NCI-H1436 (cell line): Measurements from ENCODE around the gene NDFIP2.
"Not testable (repeated sequence)": the region's sequence is repeated elsewhere in the genome, so short reads cannot be mapped to it uniquely, and the experiment has no call there.

Experiments used
- DNase-seq: peaks from one replicate; lab custom pipeline; 2025; lab: John Stamatoyannopoulos, UW

Gene NDFIP2

DNA sequence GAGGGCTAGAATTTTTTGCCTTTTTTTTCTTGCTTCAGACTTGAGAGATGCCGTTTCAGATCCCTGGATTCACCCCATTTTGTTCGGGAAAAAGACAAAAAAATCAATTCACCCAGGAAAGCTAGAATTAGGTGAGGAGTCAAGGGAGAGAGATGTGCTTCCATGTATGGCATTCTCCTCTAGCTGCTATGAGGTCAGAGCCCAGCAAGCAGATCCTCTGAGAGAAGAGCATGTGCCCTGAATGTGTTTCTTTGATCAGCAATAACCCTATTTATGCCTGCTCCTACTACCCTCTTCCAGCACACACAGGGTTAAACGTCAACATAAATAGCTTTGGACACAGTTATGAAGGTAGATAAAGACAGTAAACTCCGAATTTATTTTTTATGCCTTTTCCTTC, 53.6 kb downstream of the NDFIP2 start:
- DNase-seq: no peak

DNA sequence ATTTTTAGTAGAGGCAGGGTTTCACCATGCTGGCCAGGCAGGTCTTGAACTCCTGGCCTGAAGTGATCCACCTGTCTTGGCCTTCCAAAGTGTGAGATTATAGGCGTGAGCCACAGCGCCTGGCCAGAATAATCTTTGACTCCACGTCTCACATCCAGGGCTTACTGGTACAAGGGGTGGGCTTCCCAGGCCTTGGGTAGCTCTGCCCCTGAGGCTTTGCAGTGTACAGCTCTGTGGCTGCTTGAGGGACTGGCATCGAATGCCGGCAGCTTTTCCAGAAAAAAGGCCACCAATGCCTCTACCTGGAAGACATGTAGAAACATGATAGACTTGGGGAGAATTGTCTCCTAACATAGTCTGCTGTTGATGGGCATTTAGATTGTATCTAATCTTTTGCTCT, 57.8 kb downstream of the NDFIP2 start:
- DNase-seq: no peak

DNA sequence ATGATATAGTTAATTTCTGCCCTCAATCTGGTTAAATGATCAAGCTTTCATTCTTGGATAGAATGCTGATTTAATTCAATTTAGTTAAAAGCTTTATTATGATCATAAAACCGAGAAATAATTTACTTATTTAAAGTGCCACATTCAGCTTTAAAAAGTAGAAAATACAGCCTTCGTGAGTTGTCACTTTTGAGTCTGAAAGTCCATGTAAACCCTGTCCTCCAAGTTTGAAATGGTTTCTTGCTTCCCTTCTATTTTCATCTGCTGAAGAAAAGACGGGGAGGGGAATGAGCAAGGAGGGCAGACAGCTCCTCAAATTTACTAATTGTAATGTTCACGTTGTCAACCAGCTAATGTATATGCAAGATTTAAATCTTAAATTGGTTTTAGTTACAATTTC, 59.5 kb downstream of the NDFIP2 start:
- DNase-seq: no peak

DNA sequence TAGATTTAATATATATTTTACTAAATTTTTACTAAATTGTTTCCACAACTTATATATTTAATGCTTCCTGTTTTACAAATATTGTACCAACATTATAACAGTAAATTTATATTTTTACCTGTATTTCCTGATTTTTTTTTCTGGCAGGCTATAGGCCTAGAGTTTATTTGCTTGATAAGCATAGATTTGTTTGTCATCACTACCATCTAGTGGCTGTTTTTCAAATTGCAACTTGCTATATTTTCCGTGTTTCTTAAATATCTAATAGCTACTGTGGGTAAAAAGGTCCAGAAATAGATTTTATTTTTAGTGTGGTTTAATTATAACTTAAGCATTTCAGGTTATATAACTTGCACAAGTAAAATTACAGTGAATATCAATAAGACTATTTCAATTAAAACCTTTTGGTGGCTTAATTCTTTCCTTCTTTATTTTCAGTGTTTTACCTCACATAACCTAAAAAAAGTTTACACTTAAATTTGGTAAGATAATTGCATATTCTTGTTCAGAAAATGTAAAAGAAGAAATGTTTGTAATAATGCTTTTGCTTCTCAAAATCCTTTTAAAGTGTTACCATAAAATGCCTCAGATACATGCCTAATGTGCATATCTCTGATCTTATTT, 60.6 kb downstream of the NDFIP2 start:
- peak; percentile 44 for DNase-seq

DNA sequence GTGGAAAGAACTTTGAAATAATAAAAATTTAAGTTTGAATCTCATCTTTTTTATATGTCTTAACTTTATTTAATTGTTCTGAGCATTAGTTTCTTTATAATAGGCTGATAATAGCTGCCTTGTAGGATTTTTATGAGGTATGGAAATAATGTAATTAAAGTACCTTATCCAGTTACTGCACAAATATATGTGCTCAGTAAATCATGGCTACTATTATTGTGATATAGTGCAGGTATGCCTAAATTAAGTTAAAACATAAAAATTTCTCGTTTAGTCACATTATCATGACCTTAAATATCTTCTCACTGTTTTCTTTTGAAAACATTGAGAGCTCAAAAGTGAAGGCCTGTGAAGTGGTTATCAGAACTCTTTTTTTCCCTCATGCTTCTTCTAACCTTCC, 62.9 kb downstream of the NDFIP2 start:
- DNase-seq: no peak

DNA sequence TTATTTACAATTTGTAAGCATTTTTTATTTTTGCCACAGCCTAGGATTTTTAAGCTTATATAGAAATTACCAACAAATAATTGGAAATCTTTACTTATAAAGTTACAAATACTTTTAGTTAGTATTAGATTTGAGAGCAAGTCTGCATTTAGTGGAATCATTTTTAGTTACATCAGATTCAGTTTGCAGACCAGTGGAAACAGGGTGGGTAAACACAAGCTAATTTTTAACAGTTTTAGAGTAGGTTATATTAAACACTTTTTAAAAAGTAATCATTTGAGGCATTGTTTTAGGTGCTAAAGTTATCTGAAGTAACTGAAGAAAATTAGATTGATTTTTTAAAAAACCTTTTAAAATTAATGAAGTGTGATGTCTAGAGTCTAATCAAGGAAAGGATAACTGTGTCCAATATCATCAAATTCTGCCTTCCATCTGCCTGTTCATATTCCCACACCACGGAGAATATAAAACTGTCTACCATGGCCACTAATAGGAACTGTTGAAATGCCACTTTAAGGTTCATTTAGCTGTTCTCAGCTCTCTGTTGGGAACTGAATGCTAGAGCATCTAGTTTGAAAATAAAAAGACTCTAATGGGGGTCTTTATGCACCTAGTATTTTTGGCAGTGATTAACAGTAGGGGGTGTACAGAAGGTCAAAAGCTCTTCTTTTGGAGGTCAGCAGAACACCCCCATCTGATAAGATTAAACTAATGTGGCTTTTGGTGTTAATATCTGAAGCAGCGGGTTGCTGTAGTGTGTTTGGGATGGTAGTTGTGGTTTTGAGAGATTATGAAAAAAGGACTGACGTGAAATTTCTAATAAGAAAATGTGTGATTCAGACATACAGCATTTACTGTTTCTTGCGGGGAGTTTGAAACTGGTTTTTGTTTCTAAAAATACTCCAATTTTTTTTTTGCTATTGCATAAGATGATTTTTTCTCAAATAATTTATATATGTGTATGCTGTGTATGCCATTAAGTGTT, 66.5 kb downstream of the NDFIP2 start:
- no peak for DNase-seq

DNA sequence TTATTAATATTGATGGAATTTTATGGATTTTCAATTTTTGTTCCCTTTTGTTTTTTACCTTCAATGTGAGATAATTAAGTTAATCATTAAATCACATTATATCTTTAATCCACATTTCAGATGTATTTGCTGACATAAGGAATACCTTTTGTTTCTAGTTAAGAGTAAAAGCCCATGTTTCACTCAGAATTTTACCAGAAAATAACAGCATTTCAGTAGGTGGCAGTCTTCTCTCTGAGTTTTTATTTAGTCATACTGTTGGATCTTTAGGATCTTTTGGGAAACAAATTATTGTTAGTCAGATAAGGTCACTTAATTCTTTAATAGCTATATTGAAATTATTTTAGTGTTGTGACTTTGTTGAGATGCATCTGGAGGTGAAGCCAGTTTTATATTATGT, 67.9 kb downstream of the NDFIP2 start:
- DNase-seq: no peak

DNA sequence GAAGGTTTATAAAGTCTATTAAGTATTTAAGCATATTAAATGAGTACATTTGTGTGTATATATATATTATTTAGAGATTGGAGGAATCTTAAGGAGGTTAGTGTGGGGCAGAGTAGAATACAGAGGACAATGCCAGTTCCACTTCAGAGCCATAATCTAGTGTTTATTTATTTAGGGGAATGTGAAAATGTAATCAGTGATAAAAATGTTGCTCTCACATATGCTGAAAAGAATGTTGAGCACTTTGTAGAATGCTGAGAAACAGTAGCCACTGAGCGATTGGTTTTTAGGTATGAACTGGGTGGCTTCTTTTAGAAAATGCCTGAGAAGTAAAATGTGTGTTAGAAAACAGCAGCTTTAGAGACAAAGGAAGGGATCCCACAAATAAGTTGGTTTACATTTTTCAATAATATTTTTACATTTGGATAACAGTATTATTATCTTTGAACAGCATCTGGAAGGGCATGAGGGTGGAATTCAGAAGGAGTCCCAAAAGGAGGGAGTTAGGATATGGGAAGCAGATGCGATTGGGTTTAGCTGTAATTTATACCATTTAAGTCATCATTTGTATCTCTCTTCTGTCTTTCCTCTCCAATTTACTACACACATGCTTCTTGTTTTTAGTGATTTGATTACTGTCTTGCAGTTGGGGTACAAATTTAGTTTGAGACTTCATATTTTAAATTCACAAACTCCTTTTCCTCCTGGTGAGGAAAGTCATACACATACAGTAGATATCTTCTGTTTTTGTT, 68.6 kb downstream of the NDFIP2 start:
- DNase-seq: no peak

DNA sequence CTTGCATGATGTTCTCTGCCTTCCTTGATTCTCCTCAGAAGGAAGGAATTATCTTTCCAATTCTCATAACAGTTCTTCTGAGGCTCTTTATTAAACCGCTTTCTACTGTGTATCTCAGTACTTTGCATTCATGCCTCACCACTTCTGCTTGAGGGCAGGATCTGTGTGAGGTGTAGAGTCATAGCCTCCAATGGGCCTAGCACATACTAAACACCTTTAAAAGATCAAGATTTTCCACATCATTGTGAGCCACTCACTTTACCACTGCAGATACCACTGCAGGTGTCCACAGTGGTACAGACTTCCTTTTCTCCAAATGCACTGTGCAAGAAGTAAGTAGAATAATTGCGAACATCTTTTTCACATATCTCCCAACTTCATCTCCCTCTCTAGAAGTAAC, 76.7 kb downstream of the NDFIP2 start:
- DNase-seq: no peak

DNA sequence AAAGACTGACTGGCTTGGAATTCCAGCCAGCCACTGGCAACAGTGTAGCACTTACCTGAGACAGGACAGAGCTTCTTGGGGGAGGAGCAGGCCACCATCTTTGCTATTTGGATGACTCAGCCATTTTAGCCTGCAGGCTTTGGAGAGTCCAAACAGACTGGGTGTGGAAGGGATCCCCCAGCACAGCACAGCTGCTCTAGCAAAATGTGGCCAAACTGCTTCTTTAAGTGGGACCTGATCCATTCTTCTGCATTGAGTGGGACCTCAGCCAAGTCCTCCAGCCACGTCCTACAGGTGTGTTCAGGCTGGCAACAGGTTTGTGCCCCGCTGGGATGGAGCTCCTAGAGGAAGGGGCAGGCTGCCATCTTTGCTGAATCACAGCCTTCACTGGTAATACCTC, 80.0 kb downstream of the NDFIP2 start:
- DNase-seq: no peak

DNA sequence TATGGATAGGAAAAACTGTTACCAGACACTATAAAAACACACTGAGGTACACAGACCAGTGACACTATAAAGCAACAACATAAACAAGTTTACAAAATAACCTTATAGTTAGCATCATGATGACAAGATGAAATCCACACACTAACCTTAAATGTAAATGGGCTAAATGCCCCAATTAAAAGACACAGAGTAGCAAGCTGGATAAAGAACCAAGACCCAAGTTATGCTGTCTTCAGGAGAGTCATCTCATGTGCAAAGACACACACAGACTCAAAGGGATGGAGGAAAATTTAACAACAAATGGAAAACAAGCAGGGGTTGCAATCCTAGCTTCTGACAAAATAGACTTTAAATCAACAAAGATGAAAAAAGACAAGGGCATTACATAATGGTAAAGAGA, 81.6 kb downstream of the NDFIP2 start:
- no peak for DNase-seq

DNA sequence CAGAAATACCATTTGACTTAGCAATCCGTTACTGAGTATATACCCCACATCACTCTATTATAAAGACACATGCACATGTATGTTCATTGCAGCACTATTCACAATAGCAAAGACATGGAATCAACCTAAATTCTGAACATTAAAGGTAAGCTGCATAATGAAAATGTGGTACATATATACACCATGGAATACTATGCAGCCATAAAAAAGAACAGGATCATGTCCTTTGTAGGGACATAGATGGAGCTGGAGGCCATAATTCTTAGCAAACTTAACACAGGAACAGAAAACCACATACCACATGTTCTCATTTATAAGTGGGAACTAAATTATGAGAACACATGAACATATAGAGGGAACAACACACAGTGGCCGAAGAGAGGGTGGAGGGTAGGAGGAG, 85.2 kb downstream of the NDFIP2 start:
- no peak for DNase-seq

DNA sequence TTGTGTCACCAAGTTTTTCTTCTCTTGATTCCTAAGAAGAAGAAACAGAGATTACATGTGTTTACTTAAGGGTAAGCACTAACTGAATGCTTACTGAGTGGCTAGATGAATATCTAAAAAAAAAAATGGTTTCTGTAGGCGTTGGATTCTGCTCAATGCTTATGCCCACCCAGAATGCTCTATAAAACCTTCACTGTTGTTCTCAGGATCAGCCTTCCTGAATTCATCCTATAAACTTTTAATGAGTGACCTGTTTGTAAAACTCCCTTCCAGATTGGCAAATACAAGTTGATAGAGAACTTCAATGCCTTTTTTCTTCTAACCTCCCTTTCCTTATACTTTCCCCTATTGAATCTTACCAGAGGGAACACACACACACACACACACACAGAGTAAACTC, 90.2 kb downstream of the NDFIP2 start:
- no peak for DNase-seq

DNA sequence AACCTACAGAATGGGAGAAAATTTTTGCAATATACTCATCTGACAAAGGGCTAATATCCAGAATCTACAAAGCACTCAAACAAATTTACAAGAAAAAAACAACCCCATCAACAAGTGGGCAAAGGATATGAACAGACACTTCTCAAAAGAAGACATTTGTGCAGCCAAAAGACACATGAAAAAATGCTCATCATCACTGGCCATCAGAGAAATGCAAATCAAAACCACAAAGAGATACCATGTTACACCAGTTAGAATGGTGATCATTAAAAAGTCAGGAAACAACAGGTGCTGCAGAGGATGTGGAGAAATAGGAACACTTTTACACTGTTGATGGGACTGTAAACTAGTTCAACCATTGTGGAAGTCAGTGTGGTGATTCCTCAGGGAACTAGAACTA, 92.9 kb downstream of the NDFIP2 start:
- DNase-seq: not testable (repeated sequence)

DNA sequence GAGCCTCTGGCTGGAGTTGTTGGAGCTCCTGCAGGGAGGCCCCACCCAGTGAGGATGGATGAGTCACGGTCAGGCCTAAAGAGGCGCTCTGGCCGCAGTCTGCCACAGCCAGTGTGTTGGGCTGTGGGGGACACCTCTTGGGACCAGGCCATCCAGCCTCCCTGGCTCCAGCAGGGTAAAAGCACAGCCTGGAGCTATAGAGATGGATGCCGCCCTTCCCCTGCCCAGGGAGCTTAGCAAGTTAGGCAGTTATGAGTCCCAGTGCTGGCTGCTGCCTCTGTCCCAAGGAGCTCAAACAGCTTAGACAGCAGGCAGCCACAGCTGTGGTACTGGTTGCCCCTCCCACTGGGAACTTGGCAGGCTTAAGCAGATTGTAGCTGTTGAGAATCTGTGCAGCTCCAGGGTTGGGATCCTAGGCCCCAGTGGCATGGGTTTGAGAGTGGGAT, 100.9 kb downstream of the NDFIP2 start:
- no peak for DNase-seq

DNA sequence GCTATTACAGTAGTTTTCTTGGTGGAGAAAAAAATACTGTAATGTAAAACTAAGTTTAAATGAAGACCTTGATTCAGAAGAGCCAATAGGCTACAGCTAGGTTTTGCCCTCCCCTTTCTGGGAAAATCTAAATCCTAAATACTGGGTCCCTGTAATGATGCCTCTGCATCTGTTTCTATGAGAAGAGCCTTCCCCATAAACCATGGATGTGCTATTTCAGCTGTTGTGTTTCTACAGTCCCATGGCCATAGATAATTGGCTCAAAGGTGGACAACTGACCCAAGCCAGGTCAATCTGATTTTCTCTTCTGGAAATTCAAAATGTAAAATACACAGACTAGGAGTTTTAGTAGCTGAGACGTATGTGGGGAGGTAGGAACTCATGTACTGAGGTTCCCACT, 101.9 kb downstream of the NDFIP2 start:
- no peak for DNase-seq

DNA sequence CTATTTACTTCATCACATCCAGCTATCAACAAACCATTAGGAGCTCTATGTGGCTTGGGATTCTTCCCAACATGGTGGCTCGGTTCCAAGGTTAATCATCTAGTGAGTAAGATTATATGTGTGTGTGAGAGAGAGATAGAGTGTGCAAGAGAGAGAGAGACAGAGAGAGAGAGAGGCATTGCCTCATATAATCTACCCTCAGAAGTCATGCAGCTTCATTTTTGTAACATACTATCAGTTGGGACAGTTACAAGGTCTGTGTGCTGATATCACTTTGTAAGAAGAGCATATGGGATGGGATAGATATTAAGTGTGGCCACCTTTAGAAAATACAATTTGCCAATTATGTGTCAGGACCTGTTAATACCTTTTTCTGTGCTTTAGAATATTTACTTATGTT, 104.1 kb downstream of the NDFIP2 start:
- DNase-seq: no peak

DNA sequence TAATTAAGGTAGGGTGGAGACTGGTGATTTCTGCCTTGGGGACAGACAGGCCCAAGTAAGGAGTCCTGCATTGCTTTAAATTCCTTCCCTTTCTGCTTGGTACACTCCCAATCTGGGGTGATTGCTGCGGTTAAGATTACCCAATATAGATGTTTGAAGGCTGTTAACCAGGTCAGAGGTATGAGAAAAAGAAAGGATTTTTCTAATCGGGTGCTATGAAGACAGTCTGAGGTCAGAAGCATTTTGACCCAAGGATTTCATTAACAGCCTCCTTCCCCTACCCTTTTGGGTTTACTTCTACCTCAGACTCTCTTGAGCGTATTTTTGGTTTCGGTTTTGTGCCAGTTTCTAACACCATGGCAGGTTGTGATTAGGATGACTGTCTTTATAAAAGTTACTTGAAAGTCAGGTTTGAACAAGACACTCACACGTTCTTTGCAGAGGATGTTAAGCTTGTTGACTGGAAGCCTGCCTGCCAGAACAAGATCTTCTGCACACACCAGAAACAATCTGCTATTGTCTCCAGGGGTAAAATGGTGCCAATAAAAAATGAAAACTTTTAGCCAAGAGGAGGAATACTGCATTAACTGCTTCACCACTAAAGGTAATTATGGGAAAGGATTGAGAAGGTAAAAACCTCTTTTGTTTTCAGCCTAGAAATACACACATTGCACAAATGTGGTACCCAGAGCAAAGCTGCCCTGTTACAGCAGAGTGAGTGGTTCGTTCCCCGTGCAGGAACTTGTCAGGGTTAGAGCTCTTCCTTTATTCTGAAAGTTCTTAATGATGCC, 108.8 kb downstream of the NDFIP2 start:
- no peak for DNase-seq

DNA sequence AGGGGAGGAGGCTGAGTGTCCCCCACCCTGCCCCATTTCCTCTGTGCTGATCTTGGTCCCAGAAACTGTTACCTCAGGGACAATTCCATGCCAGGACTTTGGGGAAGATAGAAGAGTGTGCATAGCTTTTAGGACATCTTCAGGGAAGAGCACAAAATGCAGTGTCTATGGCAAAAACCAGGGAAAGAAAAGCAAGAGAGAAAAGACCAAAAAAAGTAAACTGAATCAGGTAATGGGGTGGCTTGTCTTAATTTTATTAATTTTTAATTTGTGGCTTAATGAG, 109.4 kb downstream of the NDFIP2 start:
- no peak for DNase-seq

DNA sequence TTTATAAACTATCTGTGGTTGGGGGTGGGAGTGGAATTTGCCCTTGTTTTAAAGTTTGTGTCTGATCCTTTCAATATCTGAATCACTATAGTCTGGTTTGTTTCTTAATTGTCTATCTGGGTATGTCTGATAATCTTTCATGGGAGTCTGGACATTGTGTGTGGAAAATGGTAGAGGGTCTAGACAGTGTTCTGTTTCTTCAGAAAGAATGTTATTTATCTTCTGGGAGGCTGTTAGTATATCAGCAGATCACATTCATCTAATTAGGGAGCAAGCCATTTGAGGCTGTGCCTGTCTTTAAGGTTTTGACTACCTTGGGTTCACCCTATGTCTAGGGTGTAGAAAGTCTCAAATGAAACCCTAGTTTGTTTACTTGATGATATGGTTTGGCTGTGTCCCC, 110.5 kb downstream of the NDFIP2 start:
- no peak for DNase-seq

DNA sequence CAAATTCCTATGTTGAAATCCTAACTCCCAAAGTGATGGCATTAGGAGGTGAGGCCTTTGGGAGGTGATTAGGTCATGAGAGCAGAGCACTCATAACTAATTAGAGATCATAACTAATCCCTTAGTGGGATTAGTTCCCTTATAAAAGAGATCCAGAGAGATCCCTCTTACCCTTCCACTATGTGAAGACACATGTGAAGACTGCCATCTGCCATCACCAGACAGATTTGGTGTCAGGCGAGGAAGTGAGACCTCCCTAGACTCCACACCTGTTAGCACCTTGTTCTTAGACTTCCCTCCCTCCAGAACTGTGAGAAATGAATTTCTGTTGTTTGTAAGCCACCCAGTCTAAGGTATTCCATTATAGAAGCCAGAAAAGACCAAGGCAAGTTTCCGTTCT, 112.2 kb downstream of the NDFIP2 start:
- no peak for DNase-seq

DNA sequence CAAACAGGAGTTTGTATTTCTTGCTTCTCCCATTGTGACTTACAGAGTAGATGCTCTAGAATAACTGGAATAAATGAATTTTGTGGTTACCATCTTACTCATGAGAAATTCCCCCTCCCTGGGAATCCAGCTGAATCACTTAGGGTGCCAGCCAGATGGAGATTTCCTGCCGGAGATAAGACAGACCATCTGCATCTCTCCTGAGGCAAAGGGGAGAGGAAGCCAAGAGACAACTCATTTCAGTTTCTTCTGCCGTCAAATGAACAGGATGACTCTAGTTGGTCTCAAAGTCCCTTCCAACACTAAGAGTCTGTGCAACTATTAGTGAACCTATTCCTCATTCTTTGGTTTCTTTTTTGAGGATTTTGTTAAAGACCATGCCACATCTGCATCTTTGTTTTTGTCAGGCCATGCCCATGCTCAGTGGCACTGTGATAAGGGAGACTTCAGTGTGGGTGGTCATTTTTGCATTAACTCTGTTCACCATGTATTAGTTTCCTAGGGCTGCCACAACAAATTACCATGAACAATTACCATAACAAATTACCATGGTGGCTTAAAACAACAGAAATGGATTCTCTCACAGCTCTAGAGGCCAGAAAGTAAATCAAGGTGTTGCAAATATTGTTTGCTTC, 112.8 kb downstream of the NDFIP2 start:
- DNase-seq: no peak
